ENCODE results near the gene B4GALT6.

Gene B4GALT6

GRCh38 chr18:31652357-31652756, 32.0 kb downstream of the B4GALT6 start:
- H3K9ac ChIP-seq (ENCODE audit: low read depth, low read length, poor library complexity, severe bottlenecking) = no peak overlapping the region
- H3K4me3 ChIP-seq (ENCODE audit: low read length, poor library complexity, severe bottlenecking) = no peak overlapping the region
- H2AFZ ChIP-seq (ENCODE audit: low read length) = no peak overlapping the region
- peaks cover 34% of the 10 kb centered on the region for H3K4me1 ChIP-seq (ENCODE audit: insufficient read depth, low read length, poor library complexity, severe bottlenecking)
- H3K4me2 ChIP-seq (ENCODE audit: low read depth, low read length, poor library complexity, severe bottlenecking) = no peak overlapping the region
- TF ChIP-seq, protein P1, sequence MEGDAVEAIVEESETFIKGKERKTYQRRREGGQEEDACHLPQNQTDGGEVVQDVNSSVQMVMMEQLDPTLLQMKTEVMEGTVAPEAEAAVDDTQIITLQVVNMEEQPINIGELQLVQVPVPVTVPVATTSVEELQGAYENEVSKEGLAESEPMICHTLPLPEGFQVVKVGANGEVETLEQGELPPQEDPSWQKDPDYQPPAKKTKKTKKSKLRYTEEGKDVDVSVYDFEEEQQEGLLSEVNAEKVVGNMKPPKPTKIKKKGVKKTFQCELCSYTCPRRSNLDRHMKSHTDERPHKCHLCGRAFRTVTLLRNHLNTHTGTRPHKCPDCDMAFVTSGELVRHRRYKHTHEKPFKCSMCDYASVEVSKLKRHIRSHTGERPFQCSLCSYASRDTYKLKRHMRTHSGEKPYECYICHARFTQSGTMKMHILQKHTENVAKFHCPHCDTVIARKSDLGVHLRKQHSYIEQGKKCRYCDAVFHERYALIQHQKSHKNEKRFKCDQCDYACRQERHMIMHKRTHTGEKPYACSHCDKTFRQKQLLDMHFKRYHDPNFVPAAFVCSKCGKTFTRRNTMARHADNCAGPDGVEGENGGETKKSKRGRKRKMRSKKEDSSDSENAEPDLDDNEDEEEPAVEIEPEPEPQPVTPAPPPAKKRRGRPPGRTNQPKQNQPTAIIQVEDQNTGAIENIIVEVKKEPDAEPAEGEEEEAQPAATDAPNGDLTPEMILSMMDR (conservative IDR thresholded peaks at IDR 0.05; ENCODE audit: low read length) = no peak
- TF ChIP-seq EZH2phosphoT487 (IDR thresholded peaks at IDR 0.05; ENCODE audit: borderline replicate concordance) = no peak
- H3K9me2 ChIP-seq (replicated peaks; ENCODE audit: low read depth, low read length) = no peaks in the 10 kb centered on the region
- no peaks in the 10 kb centered on the region for H3K27me3 ChIP-seq (ENCODE audit: insufficient read depth, low read length, poor library complexity, severe bottlenecking)
- H3F3A ChIP-seq (ENCODE audit: low read depth) = no peaks in the 10 kb centered on the region
- H4K20me1 ChIP-seq (ENCODE audit: insufficient read depth, low read length, poor library complexity, severe bottlenecking) = no peaks in the 10 kb centered on the region
- H3K36me3 ChIP-seq (ENCODE audit: insufficient read depth, low read length) = peaks cover 38% of the 10 kb centered on the region; the same call in 1 of the 2 replicates
- peaks cover 38% of the 10 kb centered on the region; the same call in 1 of the 2 replicates for H3K79me2 ChIP-seq (ENCODE audit: insufficient read depth, low read length)
- H3K9me3 ChIP-seq (ENCODE audit: insufficient read depth, low read depth, low read length) = no peaks in the 10 kb centered on the region

DNA sequence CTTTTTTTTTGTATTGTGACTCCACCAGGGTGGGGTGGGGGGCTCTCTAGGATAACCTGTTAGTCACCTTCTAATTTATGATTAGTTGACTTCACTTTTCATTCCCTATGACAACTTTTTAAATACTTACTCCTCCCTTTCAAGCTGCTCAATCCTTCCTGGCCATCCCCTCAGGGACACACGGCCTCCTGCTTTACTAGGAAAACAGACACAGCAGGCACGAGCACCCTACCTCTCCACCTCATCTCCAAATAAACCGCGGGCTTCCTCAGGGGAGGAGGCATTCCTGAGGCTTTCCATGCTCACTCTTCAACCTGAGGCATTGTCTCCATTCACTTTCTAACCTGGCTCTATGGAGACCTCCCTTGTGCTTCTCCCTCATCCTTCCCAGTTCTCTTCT, 33.0 kb downstream of the B4GALT6 start:
- Histone ChIP-seq H3K27me3 (ENCODE audit: insufficient read depth, low read length, poor library complexity, severe bottlenecking) (no peaks in the 10 kb centered on the region), H3K36me3 (ENCODE audit: insufficient read depth, low read length) (peaks cover 28% of the 10 kb centered on the region; the same call in 1 of the 2 replicates), H2AFZ (ENCODE audit: low read length) (no peak overlapping the region), H3K9me2 (replicated peaks; ENCODE audit: low read depth, low read length) (no peaks in the 10 kb centered on the region), H3K79me2 (ENCODE audit: insufficient read depth, low read length) (peaks cover 41% of the 10 kb centered on the region; the same call in 1 of the 2 replicates), H3K9me3 (ENCODE audit: insufficient read depth, low read depth, low read length) (no peaks in the 10 kb centered on the region), H3K4me2 (ENCODE audit: low read depth, low read length, poor library complexity, severe bottlenecking) (no peak overlapping the region), H3K4me3 (ENCODE audit: low read length, poor library complexity, severe bottlenecking) (no peak overlapping the region), H3K4me1 (ENCODE audit: insufficient read depth, low read length, poor library complexity, severe bottlenecking) (peaks cover 42% of the 10 kb centered on the region), H3K9ac (ENCODE audit: low read depth, low read length, poor library complexity, severe bottlenecking) (no peak overlapping the region), H3F3A (ENCODE audit: low read depth) (peaks cover 3% of the 10 kb centered on the region), H4K20me1 (ENCODE audit: insufficient read depth, low read length, poor library complexity, severe bottlenecking) (peaks cover 5% of the 10 kb centered on the region)
- TF ChIP-seq EZH2phosphoT487 (IDR thresholded peaks at IDR 0.05; ENCODE audit: borderline replicate concordance) = no peak
- TF ChIP-seq, protein P1 (conservative IDR thresholded peaks at IDR 0.05; ENCODE audit: low read length) = no peak

DNA sequence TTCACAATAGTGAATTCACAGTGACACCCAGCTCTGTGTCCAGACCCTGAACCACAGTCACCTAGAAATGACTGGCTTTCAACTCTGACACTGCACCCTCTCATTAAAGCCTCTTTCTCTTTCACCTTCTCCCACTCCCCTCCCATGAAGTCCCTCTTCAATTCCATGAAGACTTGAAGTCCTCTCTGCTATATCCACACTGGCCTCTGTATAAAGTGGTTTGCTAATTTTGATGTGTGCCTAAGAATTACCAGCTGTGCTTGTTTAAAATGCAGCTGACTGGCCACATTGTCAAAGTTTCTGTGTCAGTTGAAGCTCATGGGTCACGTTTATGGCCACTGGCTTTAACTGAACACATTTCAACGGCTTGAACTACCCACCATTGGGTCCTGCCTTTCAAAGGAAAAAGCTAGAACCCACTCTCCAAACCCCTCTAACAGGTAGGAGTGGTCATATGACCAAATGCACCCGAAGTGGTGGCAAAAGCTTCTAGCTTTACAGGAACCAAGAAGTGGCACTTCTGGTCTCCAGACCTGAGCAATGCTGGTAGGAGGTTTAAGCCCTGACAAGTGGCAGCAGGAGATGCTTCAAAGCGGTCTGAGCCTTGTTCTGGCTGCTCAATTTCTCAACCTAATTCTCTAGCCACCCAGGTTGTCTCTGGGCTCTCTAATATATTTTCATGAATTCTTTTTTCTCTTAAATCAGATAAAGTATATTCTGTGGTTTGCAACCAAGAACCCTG, 34.2 kb downstream of the B4GALT6 start:
- peaks cover 54% of the 10 kb centered on the region for H3K4me1 ChIP-seq (ENCODE audit: insufficient read depth, low read length, poor library complexity, severe bottlenecking)
- peaks cover 24% of the 10 kb centered on the region; the same call in 1 of the 2 replicates for H3K36me3 ChIP-seq (ENCODE audit: insufficient read depth, low read length)
- H3K9ac ChIP-seq (ENCODE audit: low read depth, low read length, poor library complexity, severe bottlenecking) = peak overlapping the region; percentile 0
- H4K20me1 ChIP-seq (ENCODE audit: insufficient read depth, low read length, poor library complexity, severe bottlenecking) = peaks cover 9% of the 10 kb centered on the region
- peaks cover 3% of the 10 kb centered on the region for H3F3A ChIP-seq (ENCODE audit: low read depth)
- H2AFZ ChIP-seq (ENCODE audit: low read length) = no peak overlapping the region
- H3K79me2 ChIP-seq (ENCODE audit: insufficient read depth, low read length) = peaks cover 37% of the 10 kb centered on the region; the same call in 1 of the 2 replicates
- H3K4me2 ChIP-seq (ENCODE audit: low read depth, low read length, poor library complexity, severe bottlenecking) = peak overlapping the region; percentile 37
- TF ChIP-seq, protein P1 (conservative IDR thresholded peaks at IDR 0.05; ENCODE audit: low read length) = no peak
- TF ChIP-seq EZH2phosphoT487 (IDR thresholded peaks at IDR 0.05; ENCODE audit: borderline replicate concordance) = no peak
- no peak overlapping the region for H3K4me3 ChIP-seq (ENCODE audit: low read length, poor library complexity, severe bottlenecking)
- H3K27me3 ChIP-seq (ENCODE audit: insufficient read depth, low read length, poor library complexity, severe bottlenecking) = no peaks in the 10 kb centered on the region
- no peaks in the 10 kb centered on the region for H3K9me3 ChIP-seq (ENCODE audit: insufficient read depth, low read depth, low read length)
- no peaks in the 10 kb centered on the region for H3K9me2 ChIP-seq (replicated peaks; ENCODE audit: low read depth, low read length)
